Natural killer cell (primary cell): ENCODE data around the gene AATK. TPM values are rescaled to one million over a fixed set of nuclear protein-coding genes. Genes with fewer than 3 reads are reported as not detected.

Experiments
- ATAC-seq, 3 donors: fragments of 150-1000 bp in 2 of 3; fragments of 200-7000 bp in 1 of 3; cut with Tn5 transposase; 1 replicate in 1 of 3; 2 replicates in 2 of 3; pipeline ENCODE4 v1.10.0; 2021; ENCODE audit warnings: mild to moderate bottlenecking in 2 of 3, moderate library complexity in 2 of 3
- DNase-seq, 2 donors: peaks; one replicate each; pipeline versions ENCODE4 v3.0.0 to v3.0.0-alpha.2; 2013 to 2021; ENCODE audit warnings: mixed read lengths in 1 of 2
- H3K27ac ChIP-seq: one replicate; pipeline ENCODE4 v1.5.1; 2013; ENCODE audit warnings: mild to moderate bottlenecking, low read length
- H3K27me3 ChIP-seq: one replicate; pipeline ENCODE4 v1.6.1; 2013; ENCODE audit warnings: low read length; ENCODE audit not compliant: control insufficient read depth, insufficient read depth
- H3K36me3 ChIP-seq: one replicate; pipeline ENCODE4 v1.6.1; 2013; ENCODE audit warnings: low read length; ENCODE audit not compliant: control insufficient read depth, insufficient read depth
- H3K4me1 ChIP-seq: one replicate; pipeline ENCODE4 v1.6.1; 2013; ENCODE audit warnings: low read length; ENCODE audit not compliant: control insufficient read depth, insufficient read depth
- H3K4me3 ChIP-seq: one replicate; pipeline ENCODE4 v1.5.1; 2013; ENCODE audit warnings: low read length
- H3K9me3 ChIP-seq: one replicate; pipeline ENCODE4 v1.6.1; 2013; ENCODE audit warnings: low read length; ENCODE audit not compliant: control insufficient read depth, insufficient read depth
- H3K27ac Mint-ChIP-seq, 2 donors: one replicate each; pipeline ENCODE4 v1.8.0; 2022; ENCODE audit warnings: mild to moderate bottlenecking in 2 of 2, mixed read lengths in 2 of 2, moderate library complexity in 1 of 2
- H3K27me3 Mint-ChIP-seq, 2 donors: one replicate each; pipeline ENCODE4 v1.8.0; 2022; ENCODE audit warnings: low read depth in 2 of 2, mixed read lengths in 2 of 2
- H3K36me3 Mint-ChIP-seq: one replicate; pipeline ENCODE4 v1.8.0; 2022; ENCODE audit warnings: mixed read lengths
- H3K4me1 Mint-ChIP-seq, 2 donors: one replicate each; pipeline ENCODE4 v1.8.0; 2022; ENCODE audit warnings: mixed read lengths in 2 of 2
- H3K4me3 Mint-ChIP-seq: one replicate; pipeline ENCODE4 v1.8.0; 2022; ENCODE audit warnings: mild to moderate bottlenecking, moderate library complexity, mixed read lengths
- H3K9me3 Mint-ChIP-seq, 2 donors: one replicate each; pipeline ENCODE4 v1.8.0; 2022; ENCODE audit warnings: mixed read lengths in 2 of 2
- WGBS: methylation state at CpG from one replicate; pipeline ENCODE4 v1.1.7; 2013; ENCODE audit warnings: missing lambda C conversion rate; ENCODE audit not compliant: insufficient coverage; 5-methylcytosine and 5-hydroxymethylcytosine counted together
- intact Hi-C: fragments of 100-400 bp; cut with micrococcal nuclease; formaldehyde crosslinking; loops from one replicate; pipeline ENCODE4 v1.14.2; 2022
- total RNA-seq, 4 donors: library from RNA; stranded (reverse); fragments of 120-200 nt in 1 of 4; gene quantifications; one replicate each; pipeline versions ENCODE4 v1.2.3 to v1.2.4, GENCODE V29; 2013 to 2022
- TF ChIP-seq, protein P1 (sequence below): fragments of 200-600 bp; IDR thresholded peaks from one replicate; pipeline ENCODE4 v1.8.0; 2022; ENCODE audit warnings: antibody characterized with exemption

AATK gene
- total RNA-seq, 3 donors from 2014 or later (not counting 1 experiment from before 2014, with no cell fraction given), result 8.5 to 13.7 (median 10.4) TPM

DNA sequence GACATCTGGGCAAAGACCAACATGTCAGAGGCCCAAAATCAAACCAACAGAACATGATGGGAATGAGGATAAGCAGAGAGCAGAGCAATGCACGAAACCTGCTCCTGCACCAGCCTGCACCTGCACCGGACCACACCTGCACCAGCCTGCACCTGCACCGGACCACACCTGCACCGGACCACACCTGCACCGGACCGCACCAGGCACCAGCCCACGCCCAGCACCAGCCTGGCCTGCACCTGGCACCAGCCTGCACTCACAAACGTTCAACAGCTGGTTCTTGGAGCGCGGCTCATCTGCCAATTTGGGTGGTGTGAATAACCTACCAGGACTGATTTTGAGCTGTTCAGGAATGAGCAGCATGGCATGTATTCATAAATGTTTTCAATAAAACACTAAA is 38.6 kb upstream of the AATK start:
- Mint-ChIP-seq H3K9me3 (no peaks in the 10 kb centered on the region), H3K4me3 (no peak overlapping the region), H3K27ac (no peak overlapping the region), H3K36me3 (no peaks in the 10 kb centered on the region), H3K4me1 (no peaks in the 10 kb centered on the region), H3K27me3 (no peaks in the 10 kb centered on the region)
- Histone ChIP-seq H3K9me3 (no peaks in the 10 kb centered on the region), H3K4me1 (no peaks in the 10 kb centered on the region), H3K27me3 (no peaks in the 10 kb centered on the region), H3K27ac (no peak overlapping the region), H3K36me3 (no peaks in the 10 kb centered on the region), H3K4me3 (no peak overlapping the region)
- 92% methylated on average over 10 of the region's 10 CpGs for WGBS
- no peak for ATAC-seq
- no peak for DNase-seq
- intact Hi-C loops, result no loop called here
- TF ChIP-seq, protein P1, sequence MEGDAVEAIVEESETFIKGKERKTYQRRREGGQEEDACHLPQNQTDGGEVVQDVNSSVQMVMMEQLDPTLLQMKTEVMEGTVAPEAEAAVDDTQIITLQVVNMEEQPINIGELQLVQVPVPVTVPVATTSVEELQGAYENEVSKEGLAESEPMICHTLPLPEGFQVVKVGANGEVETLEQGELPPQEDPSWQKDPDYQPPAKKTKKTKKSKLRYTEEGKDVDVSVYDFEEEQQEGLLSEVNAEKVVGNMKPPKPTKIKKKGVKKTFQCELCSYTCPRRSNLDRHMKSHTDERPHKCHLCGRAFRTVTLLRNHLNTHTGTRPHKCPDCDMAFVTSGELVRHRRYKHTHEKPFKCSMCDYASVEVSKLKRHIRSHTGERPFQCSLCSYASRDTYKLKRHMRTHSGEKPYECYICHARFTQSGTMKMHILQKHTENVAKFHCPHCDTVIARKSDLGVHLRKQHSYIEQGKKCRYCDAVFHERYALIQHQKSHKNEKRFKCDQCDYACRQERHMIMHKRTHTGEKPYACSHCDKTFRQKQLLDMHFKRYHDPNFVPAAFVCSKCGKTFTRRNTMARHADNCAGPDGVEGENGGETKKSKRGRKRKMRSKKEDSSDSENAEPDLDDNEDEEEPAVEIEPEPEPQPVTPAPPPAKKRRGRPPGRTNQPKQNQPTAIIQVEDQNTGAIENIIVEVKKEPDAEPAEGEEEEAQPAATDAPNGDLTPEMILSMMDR, result no peak

DNA sequence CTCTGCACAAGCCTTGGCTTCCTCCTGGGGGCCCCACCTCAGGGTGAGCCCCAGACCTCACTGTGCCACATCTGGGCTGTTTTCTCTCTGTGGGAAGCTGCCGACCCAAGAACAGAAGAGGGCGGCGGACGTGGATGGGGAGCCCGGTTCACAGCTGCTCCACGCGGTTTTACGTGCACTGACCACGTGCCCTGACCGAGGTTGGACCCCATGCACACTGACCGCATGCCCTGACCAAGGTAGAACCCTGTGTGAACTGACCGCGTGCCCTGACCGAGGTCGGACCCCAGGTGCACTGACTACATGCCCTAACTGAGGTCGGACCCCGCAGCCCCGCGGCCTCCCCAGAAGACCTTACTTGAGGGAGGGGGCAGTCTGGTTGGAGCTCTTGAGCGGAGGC is 37.1 kb upstream of the AATK start:
- ATAC-seq (no peak), DNase-seq (no peak)
- no peaks in the 10 kb centered on the region for H3K27me3 ChIP-seq
- WGBS, result 96% methylated on average over 20 of the region's 20 CpGs
- no peaks in the 10 kb centered on the region for H3K4me1 Mint-ChIP-seq
- no peaks in the 10 kb centered on the region for H3K4me1 ChIP-seq
- H3K36me3 Mint-ChIP-seq, result no peaks in the 10 kb centered on the region
- no peaks in the 10 kb centered on the region for H3K9me3 Mint-ChIP-seq
- H3K9me3 ChIP-seq, result no peaks in the 10 kb centered on the region
- H3K27me3 Mint-ChIP-seq, result no peaks in the 10 kb centered on the region
- H3K4me3 ChIP-seq, result no peak overlapping the region
- intact Hi-C loops, result no loop called here
- H3K27ac Mint-ChIP-seq, result no peak overlapping the region
- H3K36me3 ChIP-seq, result no peaks in the 10 kb centered on the region
- TF ChIP-seq, protein P1, result no peak
- H3K27ac ChIP-seq, result no peak overlapping the region
- no peak overlapping the region for H3K4me3 Mint-ChIP-seq

DNA sequence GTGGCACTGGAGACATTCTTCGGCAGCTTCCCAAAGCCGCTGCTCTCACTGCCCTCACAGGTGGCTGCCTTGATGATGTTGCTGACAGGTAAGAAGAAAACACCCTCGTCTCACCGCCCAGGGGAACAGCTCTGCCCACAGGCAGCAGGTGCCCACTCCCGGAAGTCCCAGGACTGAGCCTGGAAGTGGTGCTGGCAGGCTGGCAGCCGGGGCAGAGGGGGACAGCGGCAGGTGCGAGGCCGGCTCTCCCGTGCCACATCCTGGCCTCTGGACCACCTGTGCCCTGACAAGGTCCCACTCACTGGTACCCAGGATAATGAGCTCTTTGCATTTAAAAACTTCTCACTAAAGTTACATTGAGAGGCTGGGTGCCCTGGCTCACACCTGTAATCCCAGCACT is 36.3 kb upstream of the AATK start:
- intact Hi-C loops, result no loop called here
- Histone ChIP-seq H3K27ac (no peak overlapping the region), H3K27me3 (no peaks in the 10 kb centered on the region), H3K36me3 (no peaks in the 10 kb centered on the region), H3K4me3 (no peak overlapping the region), H3K9me3 (no peaks in the 10 kb centered on the region), H3K4me1 (no peaks in the 10 kb centered on the region)
- WGBS, result 96% methylated on average over 10 of the region's 10 CpGs
- Mint-ChIP-seq H3K27me3 (no peaks in the 10 kb centered on the region), H3K9me3 (no peaks in the 10 kb centered on the region), H3K36me3 (no peaks in the 10 kb centered on the region), H3K4me3 (no peak overlapping the region), H3K4me1 (no peaks in the 10 kb centered on the region), H3K27ac (no peak overlapping the region)
- ATAC-seq (no peak), DNase-seq (no peak)
- TF ChIP-seq, protein P1, result no peak
